A549 treated with GW870086 at 1 μM for 4 hours (cell line): Measurements from ENCODE around the gene CHRM1. TPM values are rescaled to one million over a fixed set of nuclear protein-coding genes. Genes with fewer than 3 reads are reported as not detected.

ENCODE experiments used
- total RNA-seq: library from RNA; stranded (reverse); fragments of 200-300 nt; extraction: Qiagen RNA extraction; gene quantifications from 5 replicates; pipeline ENCODE4 v1.2.3, GENCODE V29; 2022; ENCODE audit warnings: low read depth

Gene CHRM1, protein sequence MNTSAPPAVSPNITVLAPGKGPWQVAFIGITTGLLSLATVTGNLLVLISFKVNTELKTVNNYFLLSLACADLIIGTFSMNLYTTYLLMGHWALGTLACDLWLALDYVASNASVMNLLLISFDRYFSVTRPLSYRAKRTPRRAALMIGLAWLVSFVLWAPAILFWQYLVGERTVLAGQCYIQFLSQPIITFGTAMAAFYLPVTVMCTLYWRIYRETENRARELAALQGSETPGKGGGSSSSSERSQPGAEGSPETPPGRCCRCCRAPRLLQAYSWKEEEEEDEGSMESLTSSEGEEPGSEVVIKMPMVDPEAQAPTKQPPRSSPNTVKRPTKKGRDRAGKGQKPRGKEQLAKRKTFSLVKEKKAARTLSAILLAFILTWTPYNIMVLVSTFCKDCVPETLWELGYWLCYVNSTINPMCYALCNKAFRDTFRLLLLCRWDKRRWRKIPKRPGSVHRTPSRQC
- total RNA-seq, result 0.06 TPM in 2 of 5 replicates, not detected in the others

GRCh38 chr11:62921201-62921572 lies at the start of gene CHRM1:
TSS of gene CHRM1 (minus strand) at chr11:62921363. CDS start at chr11:62911100, 10,263 bp downstream.

DNA sequence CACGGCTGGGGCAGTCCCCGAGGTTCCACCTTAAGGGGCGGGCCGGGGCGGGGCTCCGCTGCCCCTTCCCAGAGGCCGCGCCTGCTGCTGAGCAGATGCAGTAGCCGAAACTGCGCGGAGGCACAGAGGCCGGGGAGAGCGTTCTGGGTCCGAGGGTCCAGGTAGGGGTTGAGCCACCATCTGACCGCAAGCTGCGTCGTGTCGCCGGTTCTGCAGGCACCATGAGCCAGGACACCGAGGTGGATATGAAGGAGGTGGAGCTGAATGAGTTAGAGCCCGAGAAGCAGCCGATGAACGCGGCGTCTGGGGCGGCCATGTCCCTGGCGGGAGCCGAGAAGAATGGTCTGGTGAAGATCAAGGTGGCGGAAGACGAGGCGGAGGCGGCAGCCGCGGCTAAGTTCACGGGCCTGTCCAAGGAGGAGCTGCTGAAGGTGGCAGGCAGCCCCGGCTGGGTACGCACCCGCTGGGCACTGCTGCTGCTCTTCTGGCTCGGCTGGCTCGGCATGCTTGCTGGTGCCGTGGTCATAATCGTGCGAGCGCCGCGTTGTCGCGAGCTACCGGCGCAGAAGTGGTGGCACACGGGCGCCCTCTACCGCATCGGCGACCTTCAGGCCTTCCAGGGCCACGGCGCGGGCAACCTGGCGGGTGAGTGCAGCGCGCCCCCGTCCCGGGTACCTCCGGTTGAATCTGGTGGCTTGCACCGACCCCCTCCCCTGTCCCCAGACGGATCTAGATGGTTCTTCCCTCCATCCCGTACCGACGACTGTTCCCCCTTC lies 40.2 kb downstream of the CHRM1 start, which contains the start of gene SLC3A2:
TSS of gene SLC3A2 (plus strand) at position 94 of the 776 bp plus-strand sequence. CDS start at position 222, 128 bp downstream.

Other genes starting within 250 kb of the CHRM1 start
- 26.5 to 36.8 TPM (median 35.2 TPM) in 5 replicates for gene UQCC3, start 249.7 kb downstream of the CHRM1 start, total RNA-seq
- 3.8 to 4.6 TPM (median 4.2 TPM) in 5 replicates for gene LBHD1, start 249.1 kb downstream of the CHRM1 start, total RNA-seq
- 111 to 129 TPM (median 116 TPM) in 5 replicates for gene UBXN1, start 242.3 kb downstream of the CHRM1 start, total RNA-seq
- 0.06 to 0.17 TPM (median 0.10 TPM) in 4 of 5 replicates, not detected in the other for gene LRRN4CL, start 231.8 kb downstream of the CHRM1 start, total RNA-seq
- gene BSCL2, start 213.9 kb downstream of the CHRM1 start, total RNA-seq, result 61.1 to 97.7 TPM (median 72.8 TPM) in 5 replicates
- not detected in 5 replicates for gene GNG3, start 213.7 kb downstream of the CHRM1 start, total RNA-seq
- gene HNRNPUL2, start 193.9 kb downstream of the CHRM1 start, total RNA-seq, result 36.2 to 42.4 TPM (median 39.6 TPM) in 5 replicates
- 29.4 to 34.3 TPM (median 30.7 TPM) in 5 replicates for gene TTC9C, start 192.9 kb downstream of the CHRM1 start, total RNA-seq
- 1.2 to 1.9 TPM (median 1.4 TPM) in 5 replicates for gene ZBTB3, start 167.2 kb downstream of the CHRM1 start, total RNA-seq
- gene POLR2G, start 159.8 kb downstream of the CHRM1 start, total RNA-seq, result 172 to 182 TPM (median 178 TPM) in 5 replicates
- 12.1 to 14.7 TPM (median 12.9 TPM) in 5 replicates for gene TAF6L, start 150.0 kb downstream of the CHRM1 start, total RNA-seq
- 77.5 to 92.9 TPM (median 83.8 TPM) in 5 replicates for gene TMEM179B, start 134.0 kb downstream of the CHRM1 start, total RNA-seq
- 18.0 to 29.5 TPM (median 28.1 TPM) in 5 replicates for gene TMEM223, start 129.4 kb downstream of the CHRM1 start, total RNA-seq
- 38.0 to 53.7 TPM (median 50.7 TPM) in 5 replicates for gene NXF1, start 115.9 kb downstream of the CHRM1 start, total RNA-seq
- 17.8 to 25.6 TPM (median 24.5 TPM) in 5 replicates for gene STX5, start 89.3 kb downstream of the CHRM1 start, total RNA-seq
- not detected in 5 replicates for gene TEX54, start 88.5 kb downstream of the CHRM1 start, total RNA-seq
- gene WDR74, start 81.8 kb downstream of the CHRM1 start, total RNA-seq, result 73.9 to 82.8 TPM (median 77.6 TPM) in 5 replicates
- 877 to 1,068 TPM (median 992 TPM) in 5 replicates for gene SLC3A2, start 40.5 kb downstream of the CHRM1 start, total RNA-seq
- gene SLC22A6, start 63.6 kb upstream of the CHRM1 start, total RNA-seq, result not detected in 5 replicates
- not detected in 5 replicates for gene SLC22A8, start 94.5 kb upstream of the CHRM1 start, total RNA-seq
- not detected in 5 replicates for gene SLC22A24, start 222.9 kb upstream of the CHRM1 start, total RNA-seq